Activated T-helper 1 cell treated with anti-CD3 and anti-CD28 coated beads, Interleukin-2, amount 50 U/mL, for 16 hours (primary cell): ENCODE data around the gene ACSS3.
"Not testable (repeated sequence)": the region's sequence is repeated elsewhere in the genome, so short reads cannot be mapped to it uniquely, and the experiment has no call there.

Experiments
- DNase-seq, 2 donors: peaks; one replicate each; pipeline ENCODE4 v3.0.0-alpha.2; 2020; ENCODE audit warnings: low read depth in 1 of 2, low spot score in 1 of 2

Gene ACSS3

GRCh38 chr12:81077686-81078441 lies at the start of gene ACSS3:
Gene ACSS3 (plus strand): TSS chr12:81078079. CDS start chr12:81078121, 42 bp downstream.
- no peak for DNase-seq

GRCh38 chr12:81034926-81035325 lies 43.0 kb upstream of the ACSS3 start:
- DNase-seq: no peak

GRCh38 chr12:81039231-81039630 lies 38.6 kb upstream of the ACSS3 start:
- DNase-seq: no peak

- DNase-seq: no peak
These were observed 33.7 kb upstream of the ACSS3 start for GRCh38 chr12:81043979-81044740.

- DNase-seq: not testable (repeated sequence)
These were observed 12.9 kb upstream of the ACSS3 start for GRCh38 chr12:81064971-81065370.

GRCh38 chr12:81070846-81071245 lies 7.0 kb upstream of the ACSS3 start:
- no peak for DNase-seq

- DNase-seq: no peak
These were observed 2.3 kb upstream of the ACSS3 start for GRCh38 chr12:81075539-81075938.

- DNase-seq: no peak
These were observed 572 bp upstream of the ACSS3 start for GRCh38 chr12:81077329-81077685.

GRCh38 chr12:81078469-81079196 lies 754 bp downstream of the ACSS3 start:
- no peak for DNase-seq

GRCh38 chr12:81079280-81080076 lies 1.6 kb downstream of the ACSS3 start:
- DNase-seq: no peak

GRCh38 chr12:81080431-81080983 lies 2.6 kb downstream of the ACSS3 start:
- DNase-seq: no peak

GRCh38 chr12:81081726-81082125 lies 3.8 kb downstream of the ACSS3 start:
- DNase-seq: no peak

- no peak for DNase-seq
These were observed 5.1 kb downstream of the ACSS3 start for GRCh38 chr12:81083018-81083417.

GRCh38 chr12:81083906-81084513 lies 6.1 kb downstream of the ACSS3 start:
- no peak for DNase-seq

GRCh38 chr12:81084811-81085350 lies 7.0 kb downstream of the ACSS3 start:
- no peak for DNase-seq

GRCh38 chr12:81085832-81086231 lies 8.0 kb downstream of the ACSS3 start:
- no peak for DNase-seq

- no peak for DNase-seq
These were observed 8.5 kb downstream of the ACSS3 start for GRCh38 chr12:81086342-81086741.

GRCh38 chr12:81088221-81088620 lies 10.3 kb downstream of the ACSS3 start:
- no peak for DNase-seq

GRCh38 chr12:81089412-81089811 lies 11.5 kb downstream of the ACSS3 start:
- DNase-seq: no peak

GRCh38 chr12:81092053-81092452 lies 14.2 kb downstream of the ACSS3 start:
- no peak for DNase-seq
